SK-N-SH (cell line): ENCODE measurements around the gene SELENOH.

ENCODE experiments used
- ELF1 ChIP-seq: IDR thresholded peaks from 2 replicates; pipeline ENCODE4 v1.4.0; 2012
- EZH2phosphoT487 ChIP-seq: fragments of 200-600 bp; sonication (generic); IDR thresholded peaks from 2 replicates; pipeline ENCODE4 v1.6.1; 2017; ENCODE audit warnings: low read depth, mixed run types, mild to moderate bottlenecking, antibody characterized with exemption, moderate library complexity, borderline replicate concordance
- FOXJ3 ChIP-seq: sonication (generic); formaldehyde crosslinking; IDR thresholded peaks from 2 replicates; pipeline ENCODE4 v1.5.1; 2020; ENCODE audit warnings: mild to moderate bottlenecking, missing genetic modification reagents
- GABPA ChIP-seq: IDR thresholded peaks from 2 replicates; pipeline ENCODE4 v1.4.0; 2012; ENCODE audit warnings: low read depth, mild to moderate bottlenecking
- IRF3 ChIP-seq: fragments of 150-350 bp; IDR thresholded peaks from 2 replicates; pipeline ENCODE4 v1.6.1; 2016; ENCODE audit warnings: mild to moderate bottlenecking, low read depth, low read length
- JUND ChIP-seq: IDR thresholded peaks from 2 replicates; pipeline ENCODE4 v1.4.0; 2012
- MAX ChIP-seq: IDR thresholded peaks from 2 replicates; pipeline ENCODE4 v1.4.0; 2012; ENCODE audit warnings: low read depth
- MEF2A ChIP-seq: IDR thresholded peaks from 2 replicates; pipeline ENCODE4 v1.4.0; 2012; ENCODE audit warnings: low read depth, borderline replicate concordance
- POLR2AphosphoS5 ChIP-seq: IDR thresholded peaks from 2 replicates; pipeline ENCODE4 v1.6.1; 2012; ENCODE audit warnings: low read depth, low read length
- RAD21 ChIP-seq: IDR thresholded peaks from 2 replicates; pipeline ENCODE4 v1.6.1; 2012; ENCODE audit warnings: mild to moderate bottlenecking, low read length
- SMC3 ChIP-seq: IDR thresholded peaks from 2 replicates; pipeline ENCODE4 v1.6.1; 2012; ENCODE audit warnings: low read depth, low read length, improper control_type of control experiment
- TEAD4 ChIP-seq: IDR thresholded peaks from 2 replicates; pipeline ENCODE4 v1.4.0; 2012; ENCODE audit warnings: mild to moderate bottlenecking, borderline replicate concordance; ENCODE audit not compliant: insufficient read depth
- TF ChIP-seq, protein P1 (sequence below): fragments of 200-600 bp; sonication (generic); IDR thresholded peaks from 2 replicates; pipeline ENCODE4 v1.6.1; 2017; ENCODE audit warnings: antibody characterized with exemption, mild to moderate bottlenecking, moderate library complexity
- TF ChIP-seq, protein P2 (sequence below): IDR thresholded peaks from 2 replicates; pipeline ENCODE4 v1.6.1; 2012; ENCODE audit warnings: mild to moderate bottlenecking, low read depth, low read length, moderate library complexity

GRCh38 chr11:57781529-57781943 is 40.2 kb downstream of the SELENOH start:
- no peak for TF ChIP-seq SMC3
- TF ChIP-seq TEAD4: no peak
- no peak for TF ChIP-seq MAX
- TF ChIP-seq EZH2phosphoT487: no peak
- TF ChIP-seq, protein P1, sequence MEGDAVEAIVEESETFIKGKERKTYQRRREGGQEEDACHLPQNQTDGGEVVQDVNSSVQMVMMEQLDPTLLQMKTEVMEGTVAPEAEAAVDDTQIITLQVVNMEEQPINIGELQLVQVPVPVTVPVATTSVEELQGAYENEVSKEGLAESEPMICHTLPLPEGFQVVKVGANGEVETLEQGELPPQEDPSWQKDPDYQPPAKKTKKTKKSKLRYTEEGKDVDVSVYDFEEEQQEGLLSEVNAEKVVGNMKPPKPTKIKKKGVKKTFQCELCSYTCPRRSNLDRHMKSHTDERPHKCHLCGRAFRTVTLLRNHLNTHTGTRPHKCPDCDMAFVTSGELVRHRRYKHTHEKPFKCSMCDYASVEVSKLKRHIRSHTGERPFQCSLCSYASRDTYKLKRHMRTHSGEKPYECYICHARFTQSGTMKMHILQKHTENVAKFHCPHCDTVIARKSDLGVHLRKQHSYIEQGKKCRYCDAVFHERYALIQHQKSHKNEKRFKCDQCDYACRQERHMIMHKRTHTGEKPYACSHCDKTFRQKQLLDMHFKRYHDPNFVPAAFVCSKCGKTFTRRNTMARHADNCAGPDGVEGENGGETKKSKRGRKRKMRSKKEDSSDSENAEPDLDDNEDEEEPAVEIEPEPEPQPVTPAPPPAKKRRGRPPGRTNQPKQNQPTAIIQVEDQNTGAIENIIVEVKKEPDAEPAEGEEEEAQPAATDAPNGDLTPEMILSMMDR: no peak
- TF ChIP-seq RAD21: no peak
- no peak for TF ChIP-seq POLR2AphosphoS5
- TF ChIP-seq IRF3: no peak
- TF ChIP-seq ELF1: no peak
- TF ChIP-seq, protein P2, sequence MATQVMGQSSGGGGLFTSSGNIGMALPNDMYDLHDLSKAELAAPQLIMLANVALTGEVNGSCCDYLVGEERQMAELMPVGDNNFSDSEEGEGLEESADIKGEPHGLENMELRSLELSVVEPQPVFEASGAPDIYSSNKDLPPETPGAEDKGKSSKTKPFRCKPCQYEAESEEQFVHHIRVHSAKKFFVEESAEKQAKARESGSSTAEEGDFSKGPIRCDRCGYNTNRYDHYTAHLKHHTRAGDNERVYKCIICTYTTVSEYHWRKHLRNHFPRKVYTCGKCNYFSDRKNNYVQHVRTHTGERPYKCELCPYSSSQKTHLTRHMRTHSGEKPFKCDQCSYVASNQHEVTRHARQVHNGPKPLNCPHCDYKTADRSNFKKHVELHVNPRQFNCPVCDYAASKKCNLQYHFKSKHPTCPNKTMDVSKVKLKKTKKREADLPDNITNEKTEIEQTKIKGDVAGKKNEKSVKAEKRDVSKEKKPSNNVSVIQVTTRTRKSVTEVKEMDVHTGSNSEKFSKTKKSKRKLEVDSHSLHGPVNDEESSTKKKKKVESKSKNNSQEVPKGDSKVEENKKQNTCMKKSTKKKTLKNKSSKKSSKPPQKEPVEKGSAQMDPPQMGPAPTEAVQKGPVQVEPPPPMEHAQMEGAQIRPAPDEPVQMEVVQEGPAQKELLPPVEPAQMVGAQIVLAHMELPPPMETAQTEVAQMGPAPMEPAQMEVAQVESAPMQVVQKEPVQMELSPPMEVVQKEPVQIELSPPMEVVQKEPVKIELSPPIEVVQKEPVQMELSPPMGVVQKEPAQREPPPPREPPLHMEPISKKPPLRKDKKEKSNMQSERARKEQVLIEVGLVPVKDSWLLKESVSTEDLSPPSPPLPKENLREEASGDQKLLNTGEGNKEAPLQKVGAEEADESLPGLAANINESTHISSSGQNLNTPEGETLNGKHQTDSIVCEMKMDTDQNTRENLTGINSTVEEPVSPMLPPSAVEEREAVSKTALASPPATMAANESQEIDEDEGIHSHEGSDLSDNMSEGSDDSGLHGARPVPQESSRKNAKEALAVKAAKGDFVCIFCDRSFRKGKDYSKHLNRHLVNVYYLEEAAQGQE: no peak
- TF ChIP-seq GABPA: no peak
- no peak for TF ChIP-seq JUND
- no peak for TF ChIP-seq MEF2A
- TF ChIP-seq FOXJ3 (CRISPR knock-in tag): no peak
